G401.6 (cell line): ENCODE measurements around the gene FRYL.
"Not testable (repeated sequence)": the region's sequence is repeated elsewhere in the genome, so short reads cannot be mapped to it uniquely, and the experiment has no call there.

Experiments
- FAIRE-seq: peaks from 2 replicates; lab custom pipeline; 2012; peaks lifted over from hg19 to GRCh38; lab: Jason Lieb, UNC

Gene FRYL

GRCh38 chr4:48785302-48785701 is 5.2 kb upstream of the FRYL start:
- FAIRE-seq, result no peak

GRCh38 chr4:48781968-48782367 is 1.9 kb upstream of the FRYL start:
- FAIRE-seq, result peak; percentile 31

GRCh38 chr4:48780865-48781214 is 761 bp upstream of the FRYL start:
- no peak for FAIRE-seq

GRCh38 chr4:48779095-48779997 is 733 bp downstream of the FRYL start:
- FAIRE-seq, result no peak

- FAIRE-seq, result no peak
Measured at GRCh38 chr4:48778431-48779094, 1.5 kb downstream of the FRYL start.

- FAIRE-seq, result no peak
Measured at GRCh38 chr4:48777739-48778138, 2.3 kb downstream of the FRYL start.

- FAIRE-seq, result peak; percentile 6
Measured at GRCh38 chr4:48774760-48775710, 5.0 kb downstream of the FRYL start.

GRCh38 chr4:48772556-48772955 is 7.5 kb downstream of the FRYL start:
- peak; percentile 49 for FAIRE-seq

- FAIRE-seq, result no peak
Measured at GRCh38 chr4:48767055-48767929, 12.8 kb downstream of the FRYL start.

- no peak for FAIRE-seq
Measured at GRCh38 chr4:48766131-48766792, 13.8 kb downstream of the FRYL start.

GRCh38 chr4:48762408-48762807 is 17.7 kb downstream of the FRYL start:
- no peak for FAIRE-seq

- FAIRE-seq, result no peak
Measured at GRCh38 chr4:48761286-48761685, 18.8 kb downstream of the FRYL start.

- FAIRE-seq, result not testable (repeated sequence)
Measured at GRCh38 chr4:48758703-48759102, 21.4 kb downstream of the FRYL start.

GRCh38 chr4:48756689-48757220 is 23.3 kb downstream of the FRYL start:
- no peak for FAIRE-seq

GRCh38 chr4:48755281-48755680 is 24.8 kb downstream of the FRYL start:
- no peak for FAIRE-seq

- FAIRE-seq, result no peak
Measured at GRCh38 chr4:48753159-48753558, 26.9 kb downstream of the FRYL start.

GRCh38 chr4:48752726-48753125 is 27.4 kb downstream of the FRYL start:
- no peak for FAIRE-seq

GRCh38 chr4:48752246-48752645 is 27.8 kb downstream of the FRYL start:
- no peak for FAIRE-seq

GRCh38 chr4:48748949-48749596 is 31.0 kb downstream of the FRYL start:
- FAIRE-seq, result no peak
